ENCODE results near the gene PNPLA7.
"Not testable (repeated sequence)": the region's sequence is repeated elsewhere in the genome, so short reads cannot be mapped to it uniquely, and the experiment has no call there.

Gene PNPLA7

GRCh38 chr9:137568445-137568844, 18.2 kb upstream of the PNPLA7 start:
- H3K9me3 ChIP-seq (ENCODE audit: control insufficient read depth, insufficient read depth, low read depth, low read length); CTCF ChIA-PET; H3K4me3 ChIP-seq (ENCODE audit: low read depth, low read length); H3K27ac ChIP-seq (ENCODE audit: extremely low read depth, low read depth, low read length); H3K4me1 ChIP-seq (ENCODE audit: control insufficient read depth, insufficient read depth, low read length); POLR2A ChIA-PET: not testable (repeated sequence)
- peak; percentile 68 for TF ChIP-seq GLIS1 (tag by site-specific recombination; IDR thresholded peaks at IDR 0.05)
- peaks cover 10 to 45% of the 10 kb centered on the region in 2 experiments for H3K36me3 ChIP-seq (ENCODE audit: control insufficient read depth in 2 of 2, insufficient read depth in 1 of 2, low read length in 2 of 2)

GRCh38 chr9:137564817-137565411, 14.7 kb upstream of the PNPLA7 start:
- Histone ChIP-seq H3K9me3 (ENCODE audit: control insufficient read depth, insufficient read depth, low read depth, low read length) (no peaks in the 10 kb centered on the region), H3K27ac (ENCODE audit: extremely low read depth, low read depth, low read length) (no peak overlapping the region), H3K4me3 (ENCODE audit: low read depth, low read length) (no peak overlapping the region), H3K36me3 (ENCODE audit: control insufficient read depth in 2 of 2, insufficient read depth in 1 of 2, low read length in 2 of 2) (peaks cover 12 to 53% of the 10 kb centered on the region in 2 experiments; a peak in 2 of 3 replicates), H3K4me1 (ENCODE audit: control insufficient read depth, insufficient read depth, low read length) (no peaks in the 10 kb centered on the region)
- no peak for TF ChIP-seq ZNF335 (tag by site-specific recombination; conservative IDR thresholded peaks at IDR 0.05)
- no peak for TF ChIP-seq ZNF629 (tag by site-specific recombination; IDR thresholded peaks at IDR 0.05)
- TF ChIP-seq ZNF248 (tag by site-specific recombination; IDR thresholded peaks at IDR 0.05), result no peak
- no peak for TF ChIP-seq HOXC10 (CRISPR knock-in tag; IDR thresholded peaks at IDR 0.05)
- no peak for TF ChIP-seq GLI4 (tag by site-specific recombination; IDR thresholded peaks at IDR 0.05)
- no peak for TF ChIP-seq BCL11A (tag by site-specific recombination; IDR thresholded peaks at IDR 0.05; ENCODE audit: low read depth)
- no peak for TF ChIP-seq ZNF561 (tag by site-specific recombination; IDR thresholded peaks at IDR 0.05; ENCODE audit: borderline replicate concordance)
- TF ChIP-seq ZBTB49 (tag by site-specific recombination; IDR thresholded peaks at IDR 0.05; ENCODE audit: low read depth), result no peak
- TF ChIP-seq ZNF660 (tag by site-specific recombination; IDR thresholded peaks at IDR 0.05), result no peak
- no peak for TF ChIP-seq YY2 (tag by site-specific recombination; IDR thresholded peaks at IDR 0.05)
- TF ChIP-seq ZBTB21 (tag by site-specific recombination; IDR thresholded peaks at IDR 0.05), result no peak
- no peak for TF ChIP-seq ZNF776 (tag by site-specific recombination; IDR thresholded peaks at IDR 0.05; ENCODE audit: borderline replicate concordance)
- TF ChIP-seq ZNF16 (tag by site-specific recombination; IDR thresholded peaks at IDR 0.05; ENCODE audit: low read depth), result no peak
- ChIA-PET POLR2A (interaction anchor here (0.7 kb wide), 1 partner anchor 102 kb away, joined by 3 read pairs; no protein-coding TSS in a partner anchor), CTCF (no interaction called here)

- no peak overlapping the region for H3K4me3 ChIP-seq (ENCODE audit: low read depth, low read length)
- ChIA-PET POLR2A (no interaction called here), CTCF (interaction anchor here (0.6 kb wide), 1 partner anchor 107 kb away, joined by 3 read pairs; no protein-coding TSS in a partner anchor)
- TF ChIP-seq ZNF473 (tag by site-specific recombination; IDR thresholded peaks at IDR 0.05) (no peak), ZNF341 (tag by site-specific recombination; IDR thresholded peaks at IDR 0.05; ENCODE audit: low read depth) (peak; percentile 89)
- H3K4me1 ChIP-seq (ENCODE audit: control insufficient read depth, insufficient read depth, low read length), result no peaks in the 10 kb centered on the region
- H3K27ac ChIP-seq (ENCODE audit: extremely low read depth, low read depth, low read length), result no peak overlapping the region
- H3K9me3 ChIP-seq (ENCODE audit: control insufficient read depth, insufficient read depth, low read depth, low read length), result no peaks in the 10 kb centered on the region
- H3K36me3 ChIP-seq (ENCODE audit: control insufficient read depth in 2 of 2, insufficient read depth in 1 of 2, low read length in 2 of 2), result peaks cover 12 to 58% of the 10 kb centered on the region in 2 experiments; a peak in 2 of 3 replicates
Observed at GRCh38 chr9:137564134-137564533, 13.9 kb upstream of the PNPLA7 start.

- no peaks in the 10 kb centered on the region for H3K9me3 ChIP-seq (ENCODE audit: control insufficient read depth, insufficient read depth, low read depth, low read length)
- no peak overlapping the region for H3K27ac ChIP-seq (ENCODE audit: extremely low read depth, low read depth, low read length)
- no peaks in the 10 kb centered on the region for H3K4me1 ChIP-seq (ENCODE audit: control insufficient read depth, insufficient read depth, low read length)
- TF ChIP-seq ZNF639 (tag by site-specific recombination; IDR thresholded peaks at IDR 0.05) (no peak), ZNF426 (tag by site-specific recombination; IDR thresholded peaks at IDR 0.05) (no peak), ZEB2 (tag by site-specific recombination; IDR thresholded peaks at IDR 0.05) (no peak)
- ChIA-PET POLR2A (no interaction called here), CTCF (interaction anchor here (0.7 to 3.2 kb wide), 5 partner anchors 14 to 75 kb away, joined by 3 to 9 read pairs (median 4); partner anchors contain the start of gene DPH7)
- H3K4me3 ChIP-seq (ENCODE audit: low read depth, low read length), result no peak overlapping the region
- H3K36me3 ChIP-seq (ENCODE audit: control insufficient read depth in 2 of 2, insufficient read depth in 1 of 2, low read length in 2 of 2), result peaks cover 26 to 78% of the 10 kb centered on the region in 2 experiments
Observed at GRCh38 chr9:137558127-137558526, 7.9 kb upstream of the PNPLA7 start.

Measured in HEK293 (cell line).